A673 (cell line): Measurements from ENCODE around the gene IQCK. TPM values are rescaled to one million over a fixed set of nuclear protein-coding genes. Genes with fewer than 3 reads are reported as not detected.

Source experiments
- BruUV-seq: library from RNA; stranded (reverse); fragments of 400-500 nt; replicated peaks from 2 replicates; lab custom pipeline; 2021; lab: Mats Ljungman, UMichigan
- CTCF ChIA-PET: fragments of 300-600 bp; sonication (Branson Sonifier 250); formaldehyde crosslinking; loops from one replicate; lab custom pipeline; 2022; ENCODE audit warnings: antibody characterized with exemption; lab: Charles Lee
- POLR2A ChIA-PET: fragments of 300-600 bp; sonication (Branson Sonifier 250); formaldehyde crosslinking; loops from one replicate; lab custom pipeline; 2022; ENCODE audit warnings: antibody characterized with exemption; ENCODE audit not compliant: low non-redundant PET; lab: Charles Lee
- DNase-seq: peaks from one replicate; pipeline ENCODE4 v3.0.0-alpha.2; 2015; ENCODE audit warnings: low spot score
- H3K27ac ChIP-seq: fragments of 200-600 bp; sonication (generic); 2 replicates; pipeline ENCODE4 v1.5.1; 2016; ENCODE audit warnings: mixed run types, low read depth, mild to moderate bottlenecking, mixed read lengths, antibody characterized with exemption, low read length; ENCODE audit not compliant: poor library complexity, severe bottlenecking
- H3K27me3 ChIP-seq: fragments of 200-600 bp; sonication (generic); replicated peaks from 2 replicates; pipeline ENCODE4 v1.6.1; 2017; ENCODE audit warnings: mixed run types, low read depth, mild to moderate bottlenecking, mixed read lengths, antibody characterized with exemption, low read length; ENCODE audit not compliant: insufficient read depth, poor library complexity
- H3K36me3 ChIP-seq: fragments of 200-600 bp; sonication (generic); 2 replicates; pipeline ENCODE4 v1.6.1; 2016; ENCODE audit warnings: mixed run types, mild to moderate bottlenecking, mixed read lengths, antibody characterized with exemption, low read length; ENCODE audit not compliant: insufficient read depth, poor library complexity, severe bottlenecking
- H3K4me1 ChIP-seq: fragments of 200-600 bp; sonication (generic); 2 replicates; pipeline ENCODE4 v1.6.1; 2017; ENCODE audit warnings: mixed run types, mild to moderate bottlenecking, mixed read lengths, antibody characterized with exemption, low read length; ENCODE audit not compliant: insufficient read depth, poor library complexity, severe bottlenecking
- H3K4me3 ChIP-seq: fragments of 200-600 bp; sonication (generic); 2 replicates; pipeline ENCODE4 v1.5.1; 2016; ENCODE audit warnings: low read depth, mixed run types, mild to moderate bottlenecking, mixed read lengths, low read length; ENCODE audit not compliant: poor library complexity, severe bottlenecking
- H3K9me3 ChIP-seq: fragments of 200-600 bp; sonication (generic); 2 replicates; pipeline ENCODE4 v1.6.1; 2016; ENCODE audit warnings: mixed run types, low read depth, mild to moderate bottlenecking, mixed read lengths, antibody characterized with exemption, low read length; ENCODE audit not compliant: poor library complexity, severe bottlenecking
- CTCF ChIP-seq: fragments of 300-800, 200-600 bp; sonication (generic); conservative IDR thresholded peaks from 2 replicates; pipeline ENCODE4 v1.5.1; 2017; ENCODE audit warnings: low read depth, mild to moderate bottlenecking, antibody characterized with exemption, low read length, moderate library complexity, mixed read lengths
- EZH2 ChIP-seq: fragments of 200-600 bp; sonication (generic); IDR thresholded peaks from 2 replicates; pipeline ENCODE4 v1.6.1; 2017; ENCODE audit warnings: borderline replicate concordance, low read depth, mild to moderate bottlenecking, mixed read lengths, antibody characterized with exemption, low read length; ENCODE audit not compliant: poor library complexity, severe bottlenecking
- intact Hi-C: fragments of 100-400 bp; cut with micrococcal nuclease; formaldehyde crosslinking; loops from one replicate; pipeline ENCODE4 v1.10.0; 2022; ENCODE audit not compliant: unreplicated experiment
- total RNA-seq: library from RNA; stranded (reverse); gene quantifications from 2 replicates; pipeline ENCODE4 v1.2.3, GENCODE V29; 2021

Gene IQCK
- total RNA-seq, 1 experiment from 2014 or later: 11.2 TPM

- BruUV-seq: no TSS peak
- no peak for DNase-seq
- ChIA-PET POLR2A (no interaction called here), CTCF (no interaction called here)
- Histone ChIP-seq H3K27me3 (no peaks in the 10 kb centered on the region), H3K4me3 (no peak overlapping the region), H3K27ac (no peak overlapping the region), H3K4me1 (no peaks in the 10 kb centered on the region), H3K36me3 (peaks cover 3% of the 10 kb centered on the region), H3K9me3 (no peaks in the 10 kb centered on the region)
- TF ChIP-seq EZH2 (no peak), CTCF (no peak)
- intact Hi-C loops: no loop called here
These were observed 27.9 kb upstream of the IQCK start for GRCh38 chr16:19690196-19690595.

DNA sequence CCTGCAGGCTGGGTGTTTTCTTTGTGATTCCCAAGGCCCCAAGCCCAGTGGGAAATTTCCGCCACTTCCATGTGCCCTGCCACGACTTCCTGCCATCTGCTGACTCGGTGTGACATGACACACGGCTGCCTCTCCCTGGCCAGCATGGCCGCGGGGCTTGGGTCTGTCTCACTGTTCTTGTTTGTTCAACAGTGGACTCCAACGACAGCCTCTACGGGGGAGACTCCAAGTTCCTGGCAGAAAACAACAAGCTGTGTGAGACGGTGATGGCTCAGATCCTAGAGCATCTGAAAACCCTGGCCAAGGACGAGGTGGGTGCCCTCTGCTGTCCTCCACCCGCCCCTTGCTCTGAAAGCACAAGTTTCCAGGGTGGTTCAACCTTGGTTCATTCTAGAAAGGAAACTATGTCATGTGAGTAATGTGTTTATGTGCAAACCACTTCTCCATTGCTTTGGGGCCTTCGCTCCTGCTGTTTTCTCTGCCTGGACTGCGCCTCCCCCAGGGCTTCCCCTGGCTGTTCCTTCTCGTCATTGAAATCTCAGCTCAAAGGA lies 26.8 kb upstream of the IQCK start:
- Histone ChIP-seq H3K4me1 (peaks cover 1% of the 10 kb centered on the region), H3K27ac (no peak overlapping the region), H3K36me3 (no peaks in the 10 kb centered on the region), H3K9me3 (no peaks in the 10 kb centered on the region), H3K27me3 (no peaks in the 10 kb centered on the region), H3K4me3 (no peak overlapping the region)
- DNase-seq: no peak
- no TSS peak for BruUV-seq
- TF ChIP-seq EZH2 (no peak), CTCF (no peak)
- intact Hi-C loops: no loop called here
- CTCF ChIA-PET: no interaction called here
- POLR2A ChIA-PET: no interaction called here

- CTCF ChIA-PET: no interaction called here
- Histone ChIP-seq H3K4me3 (no peak overlapping the region), H3K36me3 (peaks cover 17% of the 10 kb centered on the region), H3K4me1 (peaks cover 7% of the 10 kb centered on the region), H3K27ac (no peak overlapping the region), H3K27me3 (no peaks in the 10 kb centered on the region), H3K9me3 (no peaks in the 10 kb centered on the region)
- TF ChIP-seq CTCF (no peak), EZH2 (no peak)
- POLR2A ChIA-PET: interaction anchor here (0.6 kb wide), 1 partner anchor 10 kb away, joined by 3 read pairs; no protein-coding TSS in a partner anchor
- BruUV-seq: no TSS peak
- no peak for DNase-seq
- intact Hi-C loops: no loop called here
These were observed 23.1 kb upstream of the IQCK start for GRCh38 chr16:19694989-19695388.
